Stimulated activated naive CD4-positive, alpha-beta T cell (primary cell): ENCODE measurements around the gene DHFR.
"Not testable (repeated sequence)": the region's sequence is repeated elsewhere in the genome, so short reads cannot be mapped to it uniquely, and the experiment has no call there.

Experiments used
- DNase-seq, 6 experiments: peaks; one replicate each; lab custom pipeline; 2025; lab: John Stamatoyannopoulos, UW

DHFR gene

DNA sequence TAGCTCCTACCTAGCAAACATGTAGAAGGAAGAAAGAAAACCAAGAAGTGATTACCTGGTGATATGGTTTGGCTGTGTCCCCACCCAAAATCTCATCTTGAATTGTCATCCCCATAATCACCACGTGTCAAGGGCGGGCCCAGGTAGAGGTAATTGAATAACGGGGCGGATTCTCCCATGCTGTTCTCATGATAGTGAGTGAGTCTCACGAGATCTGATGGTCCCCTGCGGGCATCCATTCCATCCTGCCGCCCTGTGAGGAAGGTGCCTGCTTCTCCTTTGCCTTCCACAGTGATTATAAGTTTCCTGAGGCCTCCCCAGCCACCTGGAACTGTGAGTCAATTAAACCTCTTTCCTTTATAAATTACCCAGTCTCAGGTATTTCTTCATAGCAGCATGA is 57.3 kb downstream of the DHFR start:
- no peak for DNase-seq

DNA sequence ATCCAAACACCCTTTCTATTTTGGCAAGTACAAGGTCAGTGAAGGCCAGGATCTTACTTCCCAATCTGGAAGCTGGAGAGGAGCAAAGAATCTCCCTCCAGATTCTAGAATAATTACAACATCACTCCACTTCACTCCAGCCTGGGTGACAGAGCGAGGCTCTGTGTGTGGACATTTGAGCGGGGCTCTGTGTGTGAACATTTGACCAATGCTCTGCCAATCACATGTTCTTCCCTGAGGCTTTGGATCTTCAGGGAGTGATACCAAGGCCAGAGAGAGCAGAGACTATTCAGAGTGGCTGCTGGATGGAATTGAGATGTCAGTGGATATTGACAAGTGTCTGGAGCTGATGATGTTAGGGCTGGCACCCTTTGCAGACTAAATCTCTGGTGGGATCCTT is 60.0 kb downstream of the DHFR start:
- no peak for DNase-seq

DNA sequence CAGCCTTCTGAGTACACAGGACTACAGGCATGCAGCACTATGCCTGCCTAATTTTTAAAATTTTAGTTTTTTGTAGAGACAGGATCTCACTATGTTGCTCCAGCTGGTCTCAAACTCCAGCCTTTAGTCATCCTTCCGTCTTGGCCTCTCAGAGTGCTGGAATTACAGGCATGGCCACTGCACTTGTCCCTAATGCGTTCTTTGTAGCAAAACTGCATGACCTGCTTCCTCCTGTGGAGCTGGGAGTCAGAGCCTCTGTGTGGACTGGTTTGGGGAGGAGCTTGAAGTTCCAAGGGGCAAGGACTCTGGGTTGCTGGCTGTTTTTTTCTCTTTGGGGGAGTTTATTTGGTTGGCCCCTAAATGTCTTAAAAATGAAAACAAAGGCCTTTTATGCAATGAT is 62.0 kb downstream of the DHFR start:
- no peak for DNase-seq

DNA sequence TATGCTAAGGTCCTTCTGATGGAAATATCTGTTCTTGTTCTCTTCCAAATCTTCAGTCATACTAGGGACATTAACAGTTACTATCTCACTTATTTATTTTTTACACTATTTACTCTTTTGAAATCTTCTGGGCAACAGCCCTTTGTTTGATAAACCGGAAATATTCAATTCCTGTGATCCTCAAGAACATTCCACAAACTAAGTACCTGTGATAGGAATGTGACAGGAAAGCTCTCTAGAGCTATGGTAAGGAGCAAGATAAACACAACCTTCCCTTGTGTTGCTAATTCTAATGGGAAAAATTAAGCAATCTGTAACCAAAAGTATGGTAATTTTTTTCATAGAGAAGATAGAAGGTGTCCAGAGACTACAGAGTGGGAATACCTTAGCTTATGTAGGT is 62.7 kb downstream of the DHFR start:
- no peak for DNase-seq

DNA sequence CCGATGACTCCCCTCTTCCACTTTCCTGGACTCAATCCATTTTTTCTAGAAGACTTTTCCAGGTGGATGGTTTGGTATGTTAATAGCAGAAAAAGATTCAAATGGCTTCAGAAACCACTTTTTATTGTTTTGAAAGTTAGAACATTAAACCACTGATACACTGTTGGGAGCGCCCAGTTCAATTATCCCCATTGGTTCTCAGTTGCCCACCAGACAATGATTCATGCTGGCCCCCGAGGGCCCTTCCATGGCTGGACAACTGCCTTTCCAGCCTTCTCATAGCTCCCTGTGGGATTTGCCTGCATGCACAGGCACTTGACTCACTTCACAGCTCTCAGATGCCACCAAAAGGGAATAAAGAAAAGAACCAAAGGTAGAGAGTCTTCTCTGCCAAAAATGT is 63.4 kb downstream of the DHFR start:
- no peak for DNase-seq

DNA sequence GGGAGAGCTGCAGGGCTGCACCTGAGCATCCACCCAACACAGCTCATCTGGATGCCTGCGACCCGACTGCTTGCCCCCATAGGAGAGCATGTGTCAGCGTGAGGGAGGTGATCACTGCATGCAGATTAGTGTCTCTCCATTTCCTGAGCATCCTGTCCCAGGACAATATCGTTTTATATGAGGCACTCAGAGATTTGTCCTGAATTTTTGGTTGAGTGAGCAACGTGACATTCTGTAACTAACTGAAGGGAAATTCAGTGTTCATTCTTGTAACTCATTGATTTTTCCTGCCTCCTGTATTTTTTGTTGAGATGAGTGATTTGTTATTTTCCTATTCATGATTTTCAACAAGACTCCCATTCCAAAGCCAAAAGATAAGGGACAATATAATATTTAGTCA is 64.0 kb downstream of the DHFR start:
- no peak for DNase-seq

DNA sequence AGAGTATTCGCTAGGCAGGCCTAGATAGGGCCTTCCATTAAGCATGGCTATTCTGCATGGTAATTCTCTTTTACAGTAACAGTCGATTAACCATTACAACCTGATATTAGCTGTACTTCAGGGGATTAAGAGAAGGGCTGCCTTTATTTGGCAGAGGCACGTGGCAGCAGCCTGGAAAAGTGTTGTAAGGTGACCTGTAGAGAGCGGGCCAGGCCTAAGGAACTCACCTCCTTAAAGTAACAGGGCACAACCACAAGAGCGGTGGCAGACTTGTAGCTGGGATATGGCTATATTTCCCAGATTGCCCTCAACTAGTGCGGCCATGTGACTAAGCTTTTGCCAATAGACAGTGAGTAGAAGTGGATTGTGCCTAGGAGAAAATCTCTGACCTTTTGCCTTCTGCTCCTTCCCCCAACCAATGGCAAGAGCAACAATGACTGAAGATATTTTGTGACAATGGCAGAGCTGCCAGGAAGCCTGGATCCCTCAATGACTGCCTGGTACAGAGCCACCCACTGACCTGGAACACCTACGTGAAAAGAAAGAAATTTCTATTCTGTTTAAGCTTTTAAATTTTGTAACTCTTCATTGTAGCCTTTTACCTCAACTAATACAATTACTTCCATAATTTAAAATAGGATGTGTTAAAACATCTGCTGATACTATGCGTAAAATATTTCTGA is 65.8 kb downstream of the DHFR start:
- no peak for DNase-seq

DNA sequence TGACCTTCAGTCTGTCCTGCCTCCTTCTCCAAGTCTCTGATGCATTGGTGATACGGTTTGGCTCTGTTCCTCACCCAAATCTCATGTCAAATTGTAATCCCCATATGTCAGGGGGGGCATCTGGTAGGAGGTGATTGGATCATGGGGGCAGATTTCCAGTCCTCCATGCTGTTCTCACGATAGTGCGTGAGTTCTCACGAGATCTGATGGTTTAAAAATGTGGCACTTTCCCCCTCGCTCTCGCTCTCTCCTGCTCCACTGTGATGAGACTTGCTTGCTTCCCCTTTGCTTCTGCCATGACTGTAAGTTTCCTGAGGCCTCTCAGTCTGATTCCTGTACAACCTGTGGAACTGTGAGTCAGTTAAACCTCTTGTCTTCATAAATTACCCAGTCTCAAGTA is 70.0 kb downstream of the DHFR start:
- no peak for DNase-seq

DNA sequence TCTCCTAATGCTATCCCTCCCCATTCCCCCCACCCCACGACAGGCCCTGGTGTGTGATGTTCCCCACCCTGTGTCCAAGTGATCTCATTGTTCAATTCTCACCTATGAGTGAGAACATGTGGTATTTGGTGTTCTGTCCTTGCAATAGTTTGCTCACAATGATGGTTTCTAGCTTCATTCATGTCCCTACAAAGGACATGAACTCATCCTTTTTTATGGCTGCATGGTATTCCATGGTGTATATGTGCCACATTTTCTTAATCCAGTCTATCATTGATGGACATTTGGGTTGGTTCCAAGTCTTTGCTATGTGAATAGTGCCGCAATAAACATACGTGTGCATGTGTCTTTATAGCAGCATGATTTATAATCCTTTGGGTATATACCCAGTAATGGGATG is 74.5 kb downstream of the DHFR start:
- DNase-seq: not testable (repeated sequence)

DNA sequence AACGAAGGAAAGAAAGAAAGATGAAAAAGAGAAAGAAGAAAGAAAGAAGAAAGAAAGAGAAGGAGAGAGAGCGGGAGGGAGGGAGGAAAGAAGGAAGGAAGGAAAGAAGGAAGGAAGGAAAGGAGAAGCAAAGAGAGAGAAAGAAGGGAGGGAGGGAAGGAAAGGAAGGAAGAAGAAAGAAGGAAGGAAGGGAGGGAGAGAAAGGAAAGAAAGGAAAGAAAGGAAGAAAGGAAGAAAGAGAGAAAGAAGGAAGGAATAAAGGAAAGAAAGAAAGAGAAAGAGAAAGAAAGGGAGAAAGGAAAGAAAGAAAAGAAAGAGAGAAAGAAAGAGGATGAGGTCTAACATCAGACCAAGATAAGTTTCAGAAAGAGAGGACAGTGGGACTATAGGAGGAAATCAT is 75.7 kb downstream of the DHFR start:
- DNase-seq: no peak

DNA sequence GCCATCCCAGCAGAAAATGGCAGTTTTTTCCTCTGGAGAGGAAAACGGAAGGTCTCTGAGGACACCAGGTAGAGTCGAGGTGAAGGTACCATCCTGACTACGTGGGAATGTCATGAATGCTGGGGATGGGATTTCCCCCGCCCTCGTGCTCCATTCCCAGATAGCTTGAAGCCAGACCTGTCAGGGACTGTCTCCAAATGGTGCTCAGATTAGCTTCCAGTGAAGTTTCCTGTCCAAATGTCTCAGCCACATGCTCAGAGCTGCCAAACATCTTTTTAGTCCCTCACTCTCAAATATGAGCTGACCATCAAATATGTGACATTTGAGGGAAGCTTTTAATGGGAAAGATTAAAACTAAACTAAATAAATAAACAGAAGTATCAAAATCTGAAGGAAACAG is 77.1 kb downstream of the DHFR start:
- no peak for DNase-seq

DNA sequence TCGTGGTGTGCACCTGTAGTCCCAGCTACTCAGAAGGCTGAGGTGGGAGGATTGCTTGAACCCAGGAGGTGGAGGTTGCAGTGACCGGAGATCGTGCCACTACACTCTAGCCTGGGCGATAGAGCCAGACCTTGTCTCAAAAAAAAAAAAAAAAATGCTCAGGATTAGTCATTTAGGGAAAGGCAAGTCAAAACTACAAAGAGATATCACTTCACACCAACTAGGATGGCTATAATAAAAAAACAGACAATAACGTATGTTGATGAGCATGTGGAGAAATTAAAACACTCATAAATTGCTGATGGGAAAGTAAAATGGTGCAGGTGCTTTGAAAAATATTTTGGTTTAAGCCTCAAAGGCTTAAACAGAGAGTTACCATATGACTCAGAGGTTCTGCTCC is 78.4 kb downstream of the DHFR start:
- no peak for DNase-seq
